HG03196 (cell line): ENCODE results near the gene CDC42BPA.
"Not testable (repeated sequence)": the region's sequence is repeated elsewhere in the genome, so short reads cannot be mapped to it uniquely, and the experiment has no call there.

Experiments
- ATAC-seq: cut with Tn5 transposase; IDR thresholded peaks from one replicate; pipeline ENCODE4 v1.9.1; 2021; ENCODE audit not compliant: unreplicated experiment

Gene CDC42BPA

GRCh38 chr1:226972931-226973330 is 345.4 kb downstream of the CDC42BPA start:
- no peak for ATAC-seq

- ATAC-seq, result no peak
Observed at GRCh38 chr1:226971765-226972164, 346.5 kb downstream of the CDC42BPA start.

GRCh38 chr1:226967665-226968064 is 350.6 kb downstream of the CDC42BPA start:
- ATAC-seq, result no peak

- ATAC-seq, result no peak
Observed at GRCh38 chr1:226966683-226967082, 351.6 kb downstream of the CDC42BPA start.

- ATAC-seq, result no peak
Observed at GRCh38 chr1:226965581-226966440, 352.5 kb downstream of the CDC42BPA start.

- ATAC-seq, result no peak
Observed at GRCh38 chr1:226964611-226965486, 353.4 kb downstream of the CDC42BPA start.

GRCh38 chr1:226964068-226964425 is 354.2 kb downstream of the CDC42BPA start:
- ATAC-seq, result no peak

- ATAC-seq, result no peak
Observed at GRCh38 chr1:226962421-226963391, 355.6 kb downstream of the CDC42BPA start.

- ATAC-seq, result no peak
Observed at GRCh38 chr1:226960944-226961765, 357.1 kb downstream of the CDC42BPA start.

GRCh38 chr1:226960256-226960655 is 358.0 kb downstream of the CDC42BPA start:
- ATAC-seq, result no peak

GRCh38 chr1:226958300-226958699 is 360.0 kb downstream of the CDC42BPA start:
- no peak for ATAC-seq

GRCh38 chr1:226957714-226958113 is 360.6 kb downstream of the CDC42BPA start:
- no peak for ATAC-seq

- ATAC-seq, result no peak
Observed at GRCh38 chr1:226956942-226957713, 361.2 kb downstream of the CDC42BPA start.

- ATAC-seq, result not testable (repeated sequence)
Observed at GRCh38 chr1:226955857-226956256, 362.4 kb downstream of the CDC42BPA start.

- ATAC-seq, result no peak
Observed at GRCh38 chr1:226954777-226955176, 363.5 kb downstream of the CDC42BPA start.

GRCh38 chr1:226954337-226954736 is 364.0 kb downstream of the CDC42BPA start:
- ATAC-seq, result no peak

GRCh38 chr1:226953175-226953800 is 365.0 kb downstream of the CDC42BPA start:
- no peak for ATAC-seq

GRCh38 chr1:226952118-226952441 is 366.2 kb downstream of the CDC42BPA start:
- ATAC-seq, result no peak
